SW480 (cell line): Measurements from ENCODE around the gene IPO11.
"Not testable (repeated sequence)": the region's sequence is repeated elsewhere in the genome, so short reads cannot be mapped to it uniquely, and the experiment has no call there.

ENCODE experiments used
- DNase-seq: peaks from one replicate; pipeline ENCODE4 v3.0.0-alpha.2; 2016; ENCODE audit warnings: low spot score

IPO11 gene

DNA sequence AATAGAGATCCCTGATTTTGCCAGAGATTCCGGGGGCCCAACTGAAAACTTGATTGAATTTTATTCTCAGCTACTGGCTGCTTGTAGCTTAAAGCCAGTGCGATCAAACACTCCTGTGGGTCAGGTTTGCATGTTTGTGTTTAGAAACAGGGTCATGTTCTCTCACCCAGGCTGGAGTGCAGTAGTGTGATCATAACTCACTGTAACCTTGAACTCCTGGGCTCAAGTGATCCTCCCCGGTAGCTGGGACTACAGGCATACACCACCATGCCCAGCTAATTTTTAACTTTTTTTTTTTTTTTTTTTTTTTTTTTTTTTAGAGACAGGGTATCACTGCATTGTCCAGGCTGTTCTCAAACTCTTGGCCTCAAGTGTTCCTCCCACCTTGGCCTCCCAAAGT lies 232.7 kb downstream of the IPO11 start:
- no peak for DNase-seq

DNA sequence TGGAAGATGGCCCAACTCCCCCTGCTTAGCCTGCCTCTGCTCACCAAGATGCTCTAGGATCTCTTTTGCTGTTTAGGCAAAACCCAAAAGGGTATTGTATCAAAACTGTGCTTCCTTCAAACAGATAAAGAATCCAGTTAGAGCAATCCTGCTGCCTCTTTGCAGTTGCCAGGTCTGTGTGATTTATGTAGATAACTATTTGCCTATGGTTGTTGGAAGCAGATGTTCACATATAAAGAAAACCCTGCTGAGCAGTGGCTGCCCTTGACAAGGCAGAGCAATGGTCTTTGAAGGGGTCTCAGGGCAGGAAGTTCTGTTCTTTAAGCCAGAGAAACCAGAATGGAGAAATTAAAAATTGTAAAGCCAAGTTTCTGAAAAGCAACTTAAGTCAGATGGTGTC lies 234.7 kb downstream of the IPO11 start:
- no peak for DNase-seq

DNA sequence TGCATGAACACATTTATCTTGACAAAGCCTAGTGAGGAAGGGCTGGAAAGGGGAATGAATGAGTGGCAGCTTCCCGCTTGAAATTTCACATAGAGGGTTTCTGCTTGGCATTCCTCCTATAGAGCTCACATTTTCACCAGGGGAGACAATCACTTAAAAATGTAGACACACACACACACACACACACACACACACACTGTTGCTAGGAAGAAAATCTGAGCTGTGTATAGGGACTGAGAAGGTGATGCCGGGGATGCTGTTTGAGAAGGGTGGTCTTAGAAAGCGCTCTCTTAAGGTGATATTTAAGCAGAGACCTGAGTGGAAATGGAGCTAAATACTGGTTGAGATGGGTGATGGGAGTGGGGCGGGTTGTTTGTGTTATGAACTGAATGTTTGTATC lies 236.5 kb downstream of the IPO11 start:
- no peak for DNase-seq

DNA sequence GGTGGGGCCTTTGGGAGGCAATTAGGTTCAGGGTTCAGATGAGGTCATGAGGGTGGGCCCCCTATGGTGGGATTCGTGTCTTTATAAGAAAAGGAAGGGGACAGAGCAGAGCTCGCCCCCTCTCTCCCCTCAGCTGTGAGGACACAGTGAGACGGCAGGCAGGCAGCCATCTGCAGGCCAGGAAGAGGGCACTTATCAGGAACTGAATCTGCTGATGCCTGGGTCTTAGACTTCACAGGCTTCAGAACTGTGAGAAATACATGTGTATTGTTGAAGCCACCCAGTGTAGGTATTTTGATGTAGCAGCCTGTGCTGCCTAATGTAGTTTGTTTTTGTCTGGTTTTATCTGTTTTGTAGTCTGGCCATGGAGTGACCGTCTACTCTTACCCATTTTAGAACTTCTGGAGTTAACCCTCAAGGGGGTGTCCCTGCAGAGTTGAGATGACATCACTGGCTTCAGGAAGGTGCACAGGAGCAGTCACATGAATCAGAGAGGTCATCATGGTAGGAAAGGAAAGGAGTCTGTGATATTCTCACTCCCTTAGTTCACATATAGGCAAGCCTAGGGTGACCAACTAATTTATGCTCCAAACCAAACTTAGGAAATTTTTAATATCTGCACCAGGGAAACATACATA lies 237.0 kb downstream of the IPO11 start:
- DNase-seq: no peak

DNA sequence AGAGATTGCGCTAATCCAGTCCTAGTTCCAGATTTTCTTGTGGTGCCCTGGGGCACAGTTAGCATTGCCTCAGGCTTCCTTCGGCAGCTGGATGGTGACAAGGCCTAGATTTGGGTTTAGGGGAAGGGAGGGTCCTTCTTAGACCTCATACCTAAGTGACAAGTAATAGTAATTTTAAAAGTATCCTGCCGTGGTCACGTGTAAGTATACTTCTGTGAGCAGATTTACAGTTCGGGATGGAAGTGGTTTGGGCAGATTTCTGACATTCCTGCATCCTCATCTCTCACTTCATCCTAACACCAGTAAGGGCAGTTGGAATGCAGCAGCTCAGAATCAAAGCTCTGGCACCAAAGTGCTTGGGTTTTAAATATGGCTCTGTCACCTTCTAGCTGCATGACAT lies 237.6 kb downstream of the IPO11 start:
- DNase-seq: no peak

DNA sequence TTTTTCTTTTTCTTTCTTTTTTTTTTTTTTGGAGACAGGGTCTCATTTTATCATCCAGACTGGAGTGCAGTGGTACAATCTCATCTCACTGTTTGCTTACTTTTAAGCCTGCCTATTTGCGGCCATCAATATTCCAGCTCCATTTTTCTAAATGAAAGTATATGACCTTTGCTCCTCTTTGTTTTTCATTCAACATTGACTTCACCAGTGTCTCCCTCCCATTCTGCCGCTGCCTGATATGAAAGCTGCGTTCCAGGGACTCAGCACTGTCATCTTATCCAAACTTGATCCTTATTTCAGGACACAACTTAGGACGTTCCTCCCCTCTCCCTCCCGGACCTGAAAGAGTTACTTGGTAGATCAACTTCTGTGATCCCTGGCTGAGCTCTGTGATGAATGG lies 239.7 kb downstream of the IPO11 start:
- no peak for DNase-seq

DNA sequence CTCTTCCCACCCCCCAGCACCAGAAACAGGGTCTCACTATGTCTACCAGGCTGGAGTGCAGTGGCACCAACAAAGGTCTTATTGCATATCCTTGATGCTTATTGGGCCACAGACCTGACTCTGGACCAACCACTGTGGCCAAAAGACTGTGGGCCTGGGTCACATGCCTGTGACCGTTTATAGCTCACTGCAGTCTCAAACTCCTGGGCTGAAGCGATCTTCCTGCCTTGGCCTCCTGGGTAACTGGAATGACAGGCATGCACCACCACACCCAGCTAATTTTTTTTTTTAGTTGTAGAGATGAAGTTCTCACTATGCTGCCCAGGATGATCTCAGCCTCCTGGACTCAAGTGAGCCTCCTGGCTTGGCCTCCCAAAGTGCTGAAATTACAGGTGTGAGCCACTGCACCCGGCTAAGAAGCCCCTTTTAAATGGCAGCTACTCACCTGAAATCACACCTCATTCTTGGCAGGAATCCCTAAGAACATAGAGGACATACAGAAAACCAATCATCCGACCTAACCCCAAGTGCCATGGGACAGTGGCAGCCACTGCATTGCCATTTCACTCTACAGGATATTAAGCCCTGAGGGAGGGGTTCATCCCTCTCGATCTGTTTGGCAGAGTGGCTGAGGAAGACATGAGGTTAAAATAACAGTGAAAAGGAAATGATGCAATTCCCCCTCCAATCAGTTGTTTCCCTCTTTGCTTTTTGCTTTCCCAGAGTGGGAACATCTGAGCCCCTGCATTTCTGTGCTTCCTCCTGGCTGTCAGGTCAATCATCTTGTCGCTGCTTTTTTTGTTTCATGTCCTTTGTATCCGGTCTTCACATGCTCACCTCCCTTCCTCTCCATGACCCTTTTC lies 240.7 kb downstream of the IPO11 start:
- DNase-seq: no peak

DNA sequence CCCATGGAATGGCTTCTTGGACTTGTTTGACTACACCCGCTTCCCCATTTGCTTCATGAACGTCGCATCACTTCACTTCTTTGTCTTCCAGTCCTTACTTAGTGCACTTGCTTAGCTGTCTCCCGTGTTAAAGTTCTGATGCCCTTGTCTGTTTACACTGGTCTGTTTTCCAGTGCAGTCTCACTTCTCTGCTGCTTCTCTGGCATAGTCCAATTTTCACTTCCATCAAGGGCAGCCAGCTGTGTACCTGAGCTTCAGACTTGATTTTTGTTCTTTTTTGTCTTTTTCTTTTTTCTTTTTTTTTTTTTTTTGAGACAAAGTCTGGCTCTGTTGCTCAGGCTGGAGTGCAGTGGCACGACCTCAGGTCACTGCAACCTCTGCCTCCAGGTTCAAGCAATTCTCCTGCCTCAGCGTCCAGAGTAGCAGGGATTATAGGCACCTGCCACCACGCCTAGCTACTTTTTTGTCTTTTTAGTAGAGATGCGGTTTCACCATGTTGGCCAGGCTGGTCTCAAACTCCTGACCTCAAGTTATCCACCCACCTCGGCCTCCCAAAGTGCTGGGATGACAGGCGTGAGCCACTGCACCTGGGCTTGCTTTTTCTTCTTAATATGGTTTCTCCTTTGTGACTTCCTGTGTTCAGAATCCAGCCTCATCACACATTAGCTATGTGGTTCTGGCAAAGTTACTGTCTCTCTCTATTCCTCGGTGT lies 241.5 kb downstream of the IPO11 start:
- no peak for DNase-seq

DNA sequence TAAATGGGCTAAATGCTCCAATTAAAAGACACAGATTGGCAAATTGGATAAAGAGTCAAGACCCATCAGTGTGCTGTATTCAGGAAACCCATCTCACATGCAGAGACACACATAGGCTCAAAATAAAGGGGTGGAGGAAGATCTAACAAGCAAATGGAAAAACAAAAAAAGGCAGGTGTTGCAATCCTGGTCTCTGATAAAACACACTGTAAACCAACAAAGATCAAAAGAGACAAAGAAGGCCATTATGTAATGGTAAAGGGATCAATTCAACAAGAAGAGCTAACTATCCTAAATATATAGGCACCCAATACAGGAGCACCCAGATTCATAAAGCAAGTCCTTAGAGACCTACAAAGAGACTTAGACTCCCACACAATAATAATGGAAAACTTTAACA lies 245.2 kb downstream of the IPO11 start:
- DNase-seq: not testable (repeated sequence)

DNA sequence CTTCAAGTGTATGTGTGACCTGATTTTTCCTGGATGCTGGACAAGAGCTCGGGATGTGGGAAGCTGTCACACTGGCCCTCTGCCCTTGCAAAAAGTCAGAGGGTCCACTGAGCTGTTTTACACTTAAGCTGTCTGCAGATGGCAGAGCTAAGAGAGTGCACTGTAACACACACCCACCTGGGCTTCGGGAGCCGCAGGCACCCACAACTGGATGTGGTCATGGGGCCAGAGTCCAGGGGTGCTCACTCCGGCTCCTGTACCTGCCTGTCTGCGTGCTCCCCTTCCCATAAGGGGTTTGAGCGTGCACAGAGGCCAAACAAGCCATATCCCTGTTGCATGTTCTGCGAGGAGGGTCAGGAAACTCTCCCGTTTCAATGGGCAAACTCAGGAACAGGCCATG lies 248.6 kb downstream of the IPO11 start:
- no peak for DNase-seq

DNA sequence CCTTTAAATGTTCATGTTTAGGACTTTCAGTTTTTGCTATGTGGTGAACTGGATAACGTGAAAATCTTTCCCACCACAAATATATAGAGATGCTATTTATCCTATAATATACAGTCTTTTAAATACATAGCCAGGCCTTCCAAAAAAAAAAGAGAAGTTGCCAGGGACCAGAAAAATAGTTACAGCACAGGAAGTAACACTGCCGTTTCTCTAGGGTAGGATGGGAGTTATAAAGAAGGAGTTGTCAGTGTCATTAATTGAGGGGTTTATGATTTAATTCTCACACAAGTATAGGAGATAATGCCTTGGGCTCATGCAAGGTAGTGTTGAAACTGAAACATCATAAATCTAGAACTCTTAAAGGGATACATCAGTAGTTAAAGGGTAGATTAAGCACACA lies 250.0 kb downstream of the IPO11 start:
- no peak for DNase-seq

DNA sequence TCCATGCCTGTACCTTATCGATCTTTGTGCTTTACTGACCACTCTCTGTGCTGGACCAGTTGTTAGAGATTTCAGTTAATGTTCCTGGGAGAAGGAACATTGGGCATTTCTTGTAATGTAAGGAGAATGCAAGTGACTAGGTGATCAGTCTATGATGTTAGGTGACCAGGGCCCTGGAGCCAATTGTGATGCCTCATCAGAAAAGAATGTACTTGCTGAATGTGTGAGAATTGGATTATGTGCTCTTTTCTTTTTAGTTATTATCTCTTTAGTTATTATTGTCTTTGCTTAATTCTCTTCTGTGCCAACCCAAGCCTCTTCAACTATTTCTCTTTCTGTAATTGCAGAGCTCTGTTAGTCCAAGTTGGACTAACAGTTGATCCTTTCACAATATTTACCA lies 258.9 kb downstream of the IPO11 start:
- no peak for DNase-seq

DNA sequence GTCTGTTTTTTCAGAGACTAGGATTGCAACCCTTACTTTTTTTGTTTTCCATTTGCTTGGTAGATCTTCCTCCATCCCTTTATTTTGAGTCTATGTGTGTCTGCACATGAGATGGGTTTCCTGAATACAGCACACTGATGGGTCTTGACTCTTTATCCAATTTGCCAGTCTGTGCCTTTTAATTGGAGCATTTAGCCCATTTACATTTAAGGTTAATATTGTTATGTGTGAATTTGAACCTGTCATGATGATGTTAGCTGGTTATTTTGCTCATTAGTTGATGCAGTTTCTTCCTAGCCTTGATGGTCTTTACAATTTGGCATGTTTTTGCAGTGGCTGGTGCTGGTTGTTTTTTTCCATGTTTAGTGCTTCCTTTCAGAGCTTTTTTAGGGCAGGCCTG lies 264.0 kb downstream of the IPO11 start:
- not testable (repeated sequence) for DNase-seq
